MG63 (cell line): Measurements from ENCODE around the gene FBN1. TPM values are rescaled to one million over a fixed set of nuclear protein-coding genes. Genes with fewer than 3 reads are reported as not detected.
A peak's percentile ranks its signal among the peaks of the same experiment; 100 is the strongest.

Experiments used
- DNase-seq: peaks from one replicate; pipeline ENCODE4 v3.0.0-alpha.2; 2020
- H3K27me3 ChIP-seq: fragments of 250-450 bp; sonication (Bioruptor Pico); 2 replicates; pipeline ENCODE4 v1.5.1; 2020; ENCODE audit warnings: mild to moderate bottlenecking, moderate library complexity
- H3K36me3 ChIP-seq: fragments of 250-450 bp; sonication (Bioruptor Pico); 2 replicates; pipeline ENCODE4 v1.5.1; 2020; ENCODE audit warnings: mild to moderate bottlenecking, moderate library complexity
- H3K4me3 ChIP-seq: fragments of 250-450 bp; sonication (Bioruptor Pico); 2 replicates; pipeline ENCODE4 v1.5.1; 2020; ENCODE audit warnings: mild to moderate bottlenecking, moderate library complexity
- H3K9me3 ChIP-seq: fragments of 250-450 bp; sonication (Bioruptor Pico); 2 replicates; pipeline ENCODE4 v1.5.1; 2020; ENCODE audit warnings: mild to moderate bottlenecking, moderate library complexity
- total RNA-seq: library from RNA; depleted of rRNA; stranded (reverse); fragments of >200 nt; shearing (Covaris generic); gene quantifications from 2 replicates; pipeline ENCODE4 v1.2.3, GENCODE V29; 2014; ENCODE audit warnings: low replicate concordance

The FBN1 gene
- total RNA-seq, 1 experiment from 2014 or later = 179 TPM

DNA sequence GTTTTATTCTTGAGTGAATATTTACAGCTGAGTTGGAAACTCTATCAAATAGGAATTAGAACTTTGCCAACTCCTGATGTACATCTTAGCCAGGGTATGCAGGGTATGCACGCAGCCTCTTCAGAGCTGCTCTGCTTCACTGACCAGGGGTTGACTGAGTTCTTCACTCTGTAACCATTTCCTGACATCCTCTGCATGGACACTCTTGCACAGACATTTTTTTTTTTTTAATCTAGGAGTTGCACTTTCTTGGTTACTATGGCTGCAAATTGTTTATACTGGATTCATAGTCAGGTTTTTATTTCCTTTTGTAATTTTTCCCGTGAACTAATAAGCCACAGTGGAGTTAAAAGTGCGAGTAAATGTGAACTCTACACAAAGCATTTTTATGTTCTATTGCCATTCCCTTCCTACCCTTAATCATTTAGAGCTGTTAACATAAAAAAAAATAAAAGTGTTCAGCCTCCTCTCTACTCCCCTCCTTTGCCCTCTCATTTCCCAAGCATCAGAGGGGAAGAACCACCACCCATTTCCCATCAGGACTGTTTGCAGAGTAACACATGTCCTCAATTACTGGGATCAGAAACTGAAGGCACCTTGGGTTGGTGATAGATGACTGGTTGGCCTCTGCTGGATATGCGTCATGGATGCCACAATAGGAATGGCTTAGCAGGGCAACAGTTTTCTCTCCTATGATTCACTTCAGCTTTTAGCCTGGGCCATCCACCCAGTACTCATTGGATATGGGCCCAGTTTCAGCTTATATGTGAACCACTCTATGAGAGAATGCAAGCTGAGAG lies 260.3 kb downstream of the FBN1 start:
- Histone ChIP-seq H3K9me3 (no peaks in the 10 kb centered on the region), H3K27me3 (no peaks in the 10 kb centered on the region), H3K4me3 (no peak overlapping the region), H3K36me3 (no peaks in the 10 kb centered on the region; the same call in 1 of the 2 replicates)
- peak; percentile 92 for DNase-seq

DNA sequence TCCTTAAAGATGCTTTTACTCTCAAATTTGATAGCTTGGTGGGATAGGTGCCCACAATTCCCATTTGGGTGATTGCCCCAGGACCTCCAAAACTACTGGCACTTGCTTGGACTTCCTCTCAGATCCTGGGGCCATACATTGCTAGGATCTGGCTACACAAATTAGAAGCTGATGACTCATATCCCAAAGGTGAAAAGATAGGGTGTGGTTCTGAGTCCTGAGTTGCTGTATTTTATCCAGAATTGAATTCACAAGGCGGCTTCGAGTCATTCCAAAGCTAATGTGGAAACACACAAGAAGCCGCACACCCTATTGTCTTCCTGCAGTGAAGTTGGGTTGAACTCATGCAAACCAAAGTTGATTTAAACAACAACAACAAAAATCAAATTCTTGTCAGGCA lies 260.9 kb downstream of the FBN1 start:
- DNase-seq = no peak
- H3K27me3 ChIP-seq = peaks cover 2% of the 10 kb centered on the region; the same call in 1 of the 2 replicates
- H3K9me3 ChIP-seq = no peaks in the 10 kb centered on the region
- no peaks in the 10 kb centered on the region; the same call in 1 of the 2 replicates for H3K36me3 ChIP-seq
- H3K4me3 ChIP-seq = no peak overlapping the region

DNA sequence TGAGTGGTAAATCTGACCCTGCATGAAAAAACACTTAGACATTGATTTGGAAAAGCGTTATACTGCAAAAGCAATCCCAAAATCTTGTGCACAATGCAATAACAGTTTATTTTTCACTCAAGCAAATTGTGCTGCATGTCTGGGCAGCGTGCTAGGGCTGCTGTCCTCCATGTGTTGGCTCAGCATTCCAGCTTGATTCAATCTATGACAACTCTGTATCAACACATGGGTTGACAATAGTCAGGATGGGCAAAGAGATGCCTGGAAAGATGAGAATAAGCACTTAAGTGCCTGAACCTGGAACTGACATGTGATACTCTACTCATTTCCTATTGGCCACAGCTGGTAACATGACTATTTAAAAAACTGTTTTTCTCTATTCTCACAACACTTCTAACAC lies 262.5 kb downstream of the FBN1 start:
- Histone ChIP-seq H3K36me3 (no peaks in the 10 kb centered on the region; the same call in 1 of the 2 replicates), H3K27me3 (peaks cover 3% of the 10 kb centered on the region; the same call in 1 of the 2 replicates), H3K9me3 (no peaks in the 10 kb centered on the region), H3K4me3 (no peak overlapping the region)
- no peak for DNase-seq

DNA sequence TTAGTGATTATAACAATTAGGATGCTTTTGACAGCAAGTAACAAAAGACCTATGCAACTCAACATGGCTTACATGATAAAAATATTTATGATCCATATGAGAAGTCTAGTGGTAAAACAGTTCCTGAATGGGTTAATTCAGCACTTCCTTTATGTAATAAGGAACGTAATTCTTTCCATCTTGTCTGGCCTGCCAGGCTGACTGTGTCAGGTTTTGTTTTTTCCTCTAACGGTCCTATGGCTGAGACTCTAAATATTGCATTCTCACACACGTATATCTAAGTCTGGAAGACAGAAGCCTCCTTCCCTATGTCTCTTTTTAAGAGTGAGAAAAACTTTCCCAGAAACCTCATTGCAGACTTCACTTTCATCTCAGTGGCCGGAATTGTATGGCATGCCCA lies 263.6 kb downstream of the FBN1 start:
- Histone ChIP-seq H3K9me3 (no peaks in the 10 kb centered on the region; the same call in 1 of the 2 replicates), H3K27me3 (peaks cover 3% of the 10 kb centered on the region; the same call in 1 of the 2 replicates), H3K36me3 (no peaks in the 10 kb centered on the region), H3K4me3 (no peak overlapping the region)
- no peak for DNase-seq

DNA sequence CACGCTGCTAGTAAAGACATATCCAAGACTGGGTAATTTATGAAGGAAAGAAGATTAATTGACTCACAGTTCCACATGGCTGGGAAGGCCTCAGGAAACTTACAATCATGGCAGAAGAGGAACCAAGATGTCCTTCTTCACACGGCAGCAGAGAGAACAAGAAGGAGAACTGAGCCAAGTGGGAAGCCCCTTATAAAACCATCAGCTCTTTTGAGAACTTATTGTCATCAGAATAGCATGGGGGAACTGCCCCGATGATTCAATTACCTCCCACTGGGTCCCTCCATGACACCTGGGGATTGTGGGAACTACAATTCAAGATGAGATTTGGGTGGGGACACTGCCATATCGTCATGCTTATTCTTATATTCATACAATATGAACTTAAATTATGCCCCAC lies 265.3 kb downstream of the FBN1 start:
- DNase-seq = no peak
- Histone ChIP-seq H3K27me3 (peaks cover 3% of the 10 kb centered on the region; the same call in 1 of the 2 replicates), H3K9me3 (no peaks in the 10 kb centered on the region; the same call in 1 of the 2 replicates), H3K36me3 (no peaks in the 10 kb centered on the region), H3K4me3 (no peak overlapping the region)

DNA sequence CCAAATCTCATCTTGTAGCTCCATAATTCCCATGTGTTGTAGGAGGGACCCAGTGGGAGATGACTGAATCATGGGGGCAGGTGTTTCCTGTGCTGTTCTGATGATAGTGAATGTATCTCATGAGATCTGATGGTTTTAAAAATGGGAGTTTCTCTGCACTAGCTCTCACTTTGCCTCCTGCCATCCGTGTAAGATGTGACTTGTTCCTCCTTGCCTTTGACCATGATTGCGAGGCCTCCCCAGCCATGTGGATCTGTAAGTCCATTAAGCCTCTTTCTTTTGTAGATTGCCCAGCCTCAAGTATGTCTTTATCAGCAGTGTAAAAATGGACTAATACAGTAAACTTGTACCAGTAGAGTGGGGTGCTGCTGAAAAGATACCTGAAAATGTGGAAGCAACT lies 269.7 kb downstream of the FBN1 start:
- Histone ChIP-seq H3K27me3 (peaks cover 3% of the 10 kb centered on the region; the same call in 1 of the 2 replicates), H3K36me3 (no peaks in the 10 kb centered on the region), H3K4me3 (no peak overlapping the region), H3K9me3 (no peaks in the 10 kb centered on the region; the same call in 1 of the 2 replicates)
- no peak for DNase-seq

DNA sequence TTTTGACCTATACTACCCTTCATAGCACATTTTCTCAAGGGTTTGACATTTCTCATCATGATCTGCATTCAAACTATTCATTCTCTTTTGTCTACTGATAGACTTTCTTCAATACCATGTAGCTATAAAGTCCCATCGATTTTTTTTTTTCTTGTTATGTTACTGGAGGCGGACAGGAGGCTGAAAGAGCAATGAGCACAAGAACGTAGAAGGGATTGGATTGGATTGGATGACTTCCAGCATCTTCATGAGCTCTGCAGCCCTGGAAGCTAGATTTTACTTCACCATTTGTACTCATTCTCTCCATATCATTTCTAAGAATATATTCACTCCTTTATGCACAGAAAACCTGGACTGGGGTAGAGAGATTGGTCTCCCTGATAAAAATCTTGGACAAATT lies 271.0 kb downstream of the FBN1 start:
- Histone ChIP-seq H3K27me3 (no peaks in the 10 kb centered on the region), H3K36me3 (no peaks in the 10 kb centered on the region), H3K9me3 (no peaks in the 10 kb centered on the region; the same call in 1 of the 2 replicates), H3K4me3 (no peak overlapping the region)
- no peak for DNase-seq

DNA sequence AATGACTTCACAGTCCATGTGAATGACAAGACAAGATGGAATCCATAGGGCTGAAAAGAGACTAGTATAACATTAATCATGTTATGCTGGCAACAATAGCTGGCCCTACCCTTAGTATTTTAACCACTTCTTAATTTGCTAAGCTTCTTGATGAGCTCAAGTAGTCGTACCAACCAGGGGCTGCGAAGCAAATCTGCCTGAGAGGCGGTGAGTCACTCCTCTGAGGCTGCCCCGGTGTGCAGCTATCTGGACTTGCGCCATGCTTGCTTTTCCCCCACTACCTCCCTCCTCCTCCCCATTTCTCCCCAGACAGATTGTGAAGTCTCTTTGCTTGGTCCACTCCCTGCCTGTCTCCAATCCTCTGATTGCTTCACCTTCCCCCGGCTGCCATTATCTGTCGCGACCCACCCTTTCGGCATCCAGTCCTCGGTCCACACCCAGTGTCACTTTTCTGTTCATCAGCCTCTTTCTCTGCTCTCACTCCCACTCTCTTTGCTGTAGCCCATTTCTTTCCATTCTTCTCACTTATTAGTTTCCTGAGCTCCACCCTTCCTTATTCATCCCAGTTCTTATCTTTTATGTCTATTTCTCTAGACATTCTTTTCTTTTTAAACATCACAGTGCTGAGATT lies 271.6 kb downstream of the FBN1 start:
- Histone ChIP-seq H3K4me3 (no peak overlapping the region), H3K36me3 (no peaks in the 10 kb centered on the region), H3K9me3 (no peaks in the 10 kb centered on the region; the same call in 1 of the 2 replicates), H3K27me3 (no peaks in the 10 kb centered on the region)
- peak; percentile 78 for DNase-seq

DNA sequence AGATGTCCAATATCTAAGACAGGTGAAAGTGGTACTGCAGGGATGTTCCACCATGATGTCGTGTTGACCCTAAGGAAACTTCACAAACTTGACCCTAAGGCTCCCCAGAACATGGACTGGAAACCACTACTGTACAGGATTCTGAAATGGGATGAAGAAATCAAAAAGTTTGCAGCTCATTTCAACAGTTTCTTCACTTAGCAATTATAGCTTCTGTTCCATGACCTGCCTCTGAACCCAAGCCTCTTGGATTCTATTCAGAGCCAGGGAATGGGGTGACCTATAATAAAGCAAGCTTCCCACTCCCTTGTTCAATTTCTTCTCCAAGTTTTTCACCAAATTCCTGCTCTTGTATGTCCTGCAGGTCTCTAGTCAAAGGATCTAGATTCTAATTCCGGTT lies 273.5 kb downstream of the FBN1 start:
- no peaks in the 10 kb centered on the region for H3K27me3 ChIP-seq
- DNase-seq = no peak
- H3K9me3 ChIP-seq = no peaks in the 10 kb centered on the region
- no peak overlapping the region for H3K4me3 ChIP-seq
- no peaks in the 10 kb centered on the region for H3K36me3 ChIP-seq

DNA sequence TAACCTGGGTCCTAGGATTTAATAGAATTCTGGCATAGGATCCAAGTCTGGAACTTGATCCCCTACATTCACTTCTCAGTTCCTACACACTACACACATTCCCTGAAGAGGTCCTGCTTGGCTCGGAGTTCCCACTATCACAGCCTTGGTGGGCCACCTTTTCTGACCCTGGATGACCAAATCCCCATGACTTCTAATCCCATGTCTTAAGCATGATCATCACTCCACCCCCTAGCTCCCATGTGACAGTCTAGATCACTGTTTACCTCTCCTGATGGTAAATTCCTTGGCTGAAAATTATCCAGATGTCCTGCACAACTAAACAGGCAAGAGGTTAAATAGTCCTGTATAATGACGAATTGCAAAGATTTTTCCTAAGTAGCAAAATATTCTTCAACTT lies 274.0 kb downstream of the FBN1 start:
- Histone ChIP-seq H3K27me3 (no peaks in the 10 kb centered on the region), H3K36me3 (no peaks in the 10 kb centered on the region)
- no peak for DNase-seq

DNA sequence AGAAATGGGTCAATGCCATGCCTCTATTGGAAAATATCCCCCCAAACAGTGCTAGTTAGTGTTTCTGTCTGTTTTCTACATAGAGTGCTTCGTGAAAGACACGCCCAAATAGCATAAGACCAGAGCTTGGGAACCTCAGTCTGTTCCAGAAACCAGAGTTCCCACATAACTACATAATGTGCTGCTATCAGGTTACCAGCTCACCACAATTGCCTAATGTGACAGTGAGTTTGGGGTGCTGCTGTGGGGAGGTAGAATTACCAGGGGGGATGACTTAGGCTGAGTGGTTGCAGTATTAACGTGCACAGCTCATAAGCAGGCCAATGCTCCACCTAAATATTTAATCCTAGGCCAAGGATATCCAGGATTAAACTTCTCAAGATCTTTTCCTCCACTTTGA lies 275.0 kb downstream of the FBN1 start:
- H3K4me3 ChIP-seq = no peak overlapping the region
- no peak for DNase-seq
- no peaks in the 10 kb centered on the region for H3K9me3 ChIP-seq
- no peaks in the 10 kb centered on the region for H3K27me3 ChIP-seq
- no peaks in the 10 kb centered on the region for H3K36me3 ChIP-seq

More for the DNA sequence above, 274.0 kb downstream of the FBN1 start:
- Histone ChIP-seq H3K4me3 (no peak overlapping the region), H3K9me3 (no peaks in the 10 kb centered on the region)

DNA sequence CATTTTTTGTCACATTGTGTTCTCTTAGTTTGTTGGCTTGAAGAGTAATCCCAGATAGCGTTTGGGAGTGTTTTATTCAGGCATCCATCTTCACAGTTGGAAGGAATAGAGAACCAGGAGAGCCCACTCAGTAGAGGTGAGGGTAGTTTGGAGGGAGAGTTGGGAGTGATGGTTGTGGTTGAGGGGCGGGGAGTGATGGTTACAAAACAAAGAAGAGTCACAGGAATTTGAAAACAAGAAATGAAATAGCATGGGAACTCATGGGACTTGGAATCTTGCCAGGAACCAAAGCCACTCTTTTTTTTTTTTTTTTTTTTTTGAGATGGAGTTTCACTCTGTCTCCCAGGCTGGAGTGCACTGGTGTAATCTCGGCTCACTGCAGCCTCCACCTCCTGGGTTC lies 278.0 kb downstream of the FBN1 start:
- no peaks in the 10 kb centered on the region for H3K9me3 ChIP-seq
- no peaks in the 10 kb centered on the region for H3K27me3 ChIP-seq
- no peak for DNase-seq
- H3K36me3 ChIP-seq = no peaks in the 10 kb centered on the region
- H3K4me3 ChIP-seq = no peak overlapping the region

DNA sequence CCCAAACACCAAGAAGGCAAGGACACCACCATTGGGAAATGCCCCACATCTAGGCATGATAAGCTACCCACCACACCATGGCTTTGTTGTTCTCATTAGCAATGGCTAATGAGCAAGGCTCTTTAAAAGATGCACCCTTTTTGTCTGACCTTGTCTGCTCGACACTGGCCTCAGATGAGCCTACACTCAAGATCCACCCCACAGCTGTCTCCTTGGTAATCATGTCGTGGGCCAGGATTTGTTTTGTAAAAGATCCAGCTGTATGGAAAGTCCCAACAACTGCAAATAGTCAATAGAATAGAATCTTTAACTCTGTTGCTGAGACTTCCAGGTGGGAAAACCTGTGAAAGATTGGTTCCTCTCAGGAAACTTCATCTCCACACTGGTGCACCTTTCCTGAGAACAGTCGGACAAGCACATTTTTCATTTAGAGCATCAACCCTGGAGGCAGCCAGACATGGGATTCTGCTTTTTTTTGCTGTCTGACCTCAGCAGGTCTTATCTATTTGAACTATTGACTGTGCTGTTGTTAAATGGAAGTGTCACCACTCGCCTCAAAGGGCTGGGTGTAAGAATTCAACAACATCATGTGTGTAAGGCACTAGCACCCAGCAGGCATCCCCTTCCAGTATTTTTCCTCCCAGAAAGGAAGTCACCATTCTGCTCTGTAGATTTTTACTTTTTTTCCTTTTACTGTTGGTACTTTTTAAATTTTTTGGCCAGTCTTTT lies 278.8 kb downstream of the FBN1 start:
- Histone ChIP-seq H3K9me3 (no peaks in the 10 kb centered on the region), H3K4me3 (no peak overlapping the region), H3K27me3 (no peaks in the 10 kb centered on the region), H3K36me3 (no peaks in the 10 kb centered on the region)
- DNase-seq = no peak

DNA sequence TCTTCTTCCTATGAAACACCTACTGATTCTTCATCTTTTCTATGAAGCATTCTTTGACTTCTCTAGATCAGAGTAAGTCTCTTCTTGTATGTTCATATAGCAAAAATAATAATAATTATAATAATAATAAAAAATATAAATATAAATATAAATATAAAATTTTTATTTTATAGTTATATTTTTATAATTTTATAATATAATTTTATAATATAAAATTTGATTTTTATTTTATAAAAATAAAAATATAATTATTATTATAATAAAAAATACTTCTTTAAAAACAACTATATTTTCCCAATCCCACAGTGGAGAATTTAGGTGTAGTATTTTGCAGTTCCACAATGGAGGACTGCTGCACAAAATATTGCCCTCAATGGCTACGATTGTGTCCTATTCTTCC lies 279.9 kb downstream of the FBN1 start:
- DNase-seq = no peak
- Histone ChIP-seq H3K27me3 (no peaks in the 10 kb centered on the region), H3K9me3 (no peaks in the 10 kb centered on the region), H3K4me3 (no peak overlapping the region), H3K36me3 (no peaks in the 10 kb centered on the region)

DNA sequence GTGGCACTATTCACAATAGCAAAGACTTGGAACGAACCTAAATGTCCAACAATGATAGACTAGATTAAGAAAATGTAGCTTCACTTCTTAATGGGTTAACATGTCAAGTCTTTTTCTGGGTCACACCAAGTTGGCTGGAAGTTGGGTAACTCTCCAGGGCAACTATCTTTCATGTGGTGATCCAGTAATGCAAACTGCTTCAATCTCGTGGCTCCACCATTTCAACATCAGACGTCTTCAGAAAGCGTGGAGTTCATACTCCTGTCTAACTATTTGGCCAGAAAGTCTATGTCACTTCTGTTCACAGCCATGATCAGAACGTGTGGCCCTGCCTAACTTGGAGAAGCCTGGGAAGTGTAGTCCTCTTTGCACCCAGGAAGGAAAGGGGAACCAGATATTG lies 282.0 kb downstream of the FBN1 start:
- DNase-seq = no peak
- Histone ChIP-seq H3K36me3 (no peaks in the 10 kb centered on the region), H3K4me3 (no peak overlapping the region), H3K27me3 (no peaks in the 10 kb centered on the region), H3K9me3 (no peaks in the 10 kb centered on the region)

DNA sequence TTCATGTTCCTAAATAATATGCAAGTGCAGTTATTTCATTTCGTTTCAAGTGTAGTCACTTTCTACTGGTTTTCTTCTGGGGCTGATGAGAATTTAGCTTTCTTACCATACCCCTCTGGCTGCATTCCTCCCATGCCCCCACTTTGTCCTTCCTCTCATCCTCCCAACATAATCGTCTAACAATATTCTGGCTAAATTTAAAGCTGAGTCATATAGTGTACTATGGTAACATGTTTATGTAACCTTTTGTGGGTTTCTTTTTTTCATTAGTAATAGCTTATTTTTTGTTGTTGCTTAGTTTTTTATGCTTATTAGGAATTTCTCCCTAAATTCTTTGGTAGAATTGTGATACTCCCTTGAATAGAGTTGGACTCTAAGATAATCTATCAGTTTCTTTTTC lies 283.8 kb downstream of the FBN1 start:
- H3K36me3 ChIP-seq = no peaks in the 10 kb centered on the region
- H3K4me3 ChIP-seq = no peak overlapping the region
- DNase-seq = peak; percentile 43
- H3K27me3 ChIP-seq = no peaks in the 10 kb centered on the region
- H3K9me3 ChIP-seq = no peaks in the 10 kb centered on the region

DNA sequence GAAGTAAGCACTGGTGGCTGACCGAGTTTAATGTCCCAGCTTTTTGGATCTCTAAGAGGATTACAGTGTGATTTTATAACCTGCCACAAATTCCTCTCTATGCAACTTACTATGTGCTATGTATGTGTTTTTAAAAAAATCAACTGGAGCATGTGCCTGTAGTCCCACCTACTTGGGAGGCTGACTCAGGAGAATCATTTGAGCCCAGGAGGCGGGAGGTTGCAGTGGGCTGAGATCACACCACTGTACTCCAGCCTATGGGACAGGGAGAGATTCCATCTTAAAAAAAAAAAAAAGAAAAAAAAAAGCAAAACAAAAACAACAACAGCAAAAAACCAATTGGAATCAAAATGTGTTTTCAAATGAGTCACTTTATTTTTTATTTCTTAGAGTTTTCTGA lies 284.7 kb downstream of the FBN1 start:
- Histone ChIP-seq H3K27me3 (no peaks in the 10 kb centered on the region), H3K36me3 (no peaks in the 10 kb centered on the region)
- DNase-seq = peak; percentile 74

More for the DNA sequence above, 284.7 kb downstream of the FBN1 start:
- no peaks in the 10 kb centered on the region for H3K9me3 ChIP-seq
- H3K4me3 ChIP-seq = no peak overlapping the region
